GM12873 (cell line): ENCODE results near the gene KLHDC8A.

Experiments
- CTCF ChIP-seq: IDR thresholded peaks from 2 replicates; pipeline ENCODE4 v1.5.1; 2012; ENCODE audit warnings: low read depth, mild to moderate bottlenecking, moderate library complexity, low read length, control low read depth; ENCODE audit not compliant: insufficient read depth; ENCODE audit errors: missing control alignments

The KLHDC8A gene

GRCh38 chr1:205287767-205288559 lies 68.8 kb downstream of the KLHDC8A start:
- TF ChIP-seq CTCF, result no peak

DNA sequence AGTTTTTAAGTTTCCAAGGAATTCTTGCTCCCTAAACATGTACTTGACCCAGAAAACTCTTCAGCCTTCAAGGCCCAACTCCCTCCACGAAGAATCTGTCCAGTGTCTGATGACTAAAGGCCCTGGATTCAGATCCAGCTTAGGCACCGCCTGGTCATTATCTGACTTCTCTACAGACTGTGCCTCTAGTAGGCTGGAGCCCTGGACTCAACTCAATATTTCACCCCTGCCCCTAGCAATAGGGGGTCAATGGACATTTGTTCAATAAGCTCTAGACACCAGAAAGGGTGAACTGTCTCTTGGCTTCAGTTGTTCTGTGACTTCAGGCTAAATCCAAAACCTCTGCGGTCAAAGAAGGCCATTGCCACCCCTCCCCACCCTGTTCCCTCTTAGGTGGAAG lies 69.6 kb downstream of the KLHDC8A start:
- TF ChIP-seq CTCF, result no peak

DNA sequence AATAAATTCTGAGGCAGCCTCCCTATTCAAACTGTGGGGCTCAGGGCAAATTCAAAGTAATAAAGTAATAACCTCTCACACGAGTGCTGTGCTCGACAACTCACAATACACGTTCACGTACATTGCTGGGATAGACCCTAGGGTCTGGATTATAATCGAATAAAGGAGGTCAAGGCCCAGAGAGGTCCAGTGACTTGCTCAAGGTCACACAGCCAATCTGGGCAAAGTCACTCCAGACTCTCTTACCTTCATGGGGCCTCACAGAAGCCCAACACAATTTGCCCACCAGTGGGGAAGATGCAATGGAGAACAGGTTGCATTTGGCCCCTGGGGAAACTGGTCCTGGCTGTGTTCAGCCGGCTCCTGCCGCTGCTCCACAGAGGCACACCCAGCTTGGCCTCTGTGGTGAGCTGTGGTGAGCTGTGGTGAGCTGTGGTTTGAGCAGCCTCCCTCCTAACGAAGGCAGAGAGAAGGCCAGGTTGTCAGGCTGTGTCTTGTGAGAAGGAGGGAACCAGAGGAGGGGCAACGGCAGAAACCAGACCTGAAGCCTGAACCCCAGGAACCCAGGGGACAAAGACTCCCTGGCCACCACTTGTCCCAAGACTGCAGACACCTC lies 70.3 kb downstream of the KLHDC8A start:
- TF ChIP-seq CTCF, result no peak
